ENCODE measurements around the gene CCL26. TPM values are rescaled to one million over a fixed set of nuclear protein-coding genes. Genes with fewer than 3 reads are reported as not detected.

Gene CCL26
- total RNA-seq, 1 experiment from 2014 or later = not detected

DNA sequence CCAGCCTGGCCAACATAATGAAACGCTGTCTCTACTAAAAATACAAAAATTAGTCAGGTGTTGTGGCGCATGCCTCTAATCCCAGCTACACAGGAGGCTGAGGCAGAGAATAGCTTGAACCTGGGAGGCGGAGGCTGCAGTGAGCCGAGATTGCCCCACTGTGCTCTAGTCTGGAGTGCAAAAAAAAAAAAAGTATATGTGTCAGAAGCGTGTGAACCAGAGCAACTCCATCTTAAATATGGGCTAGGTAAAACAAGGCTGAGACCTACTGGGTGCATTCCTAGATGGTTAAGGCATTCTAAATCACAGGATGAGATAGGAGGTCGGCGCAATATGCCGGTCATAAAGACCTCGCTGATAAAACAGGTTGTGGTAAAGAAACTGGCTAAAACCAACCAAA, 35.4 kb upstream of the CCL26 start:
- intact Hi-C loops (cut with micrococcal nuclease; ENCODE audit: unreplicated experiment) = no loop called here
- Histone ChIP-seq H2AFZ (no peak overlapping the region), H3K9me2 (ENCODE audit: insufficient read depth) (no peaks in the 10 kb centered on the region), H4K20me1 (ENCODE audit: insufficient read depth) (no peaks in the 10 kb centered on the region), H3K4me3 (no peak overlapping the region), H3K9me3 (ENCODE audit: insufficient read depth, low read depth) (peaks cover 6% of the 10 kb centered on the region; the same call in 1 of the 2 replicates), H3K4me1 (replicated peaks; ENCODE audit: insufficient read depth) (no peaks in the 10 kb centered on the region), H3F3A (ENCODE audit: insufficient read depth, low read depth) (no peaks in the 10 kb centered on the region), H3K4me2 (no peak overlapping the region), H3K36me3 (ENCODE audit: low read depth) (no peaks in the 10 kb centered on the region), H3K27ac (no peak overlapping the region), H3K79me2 (ENCODE audit: low read depth) (no peaks in the 10 kb centered on the region), H3K27me3 (ENCODE audit: insufficient read depth, low read depth) (no peaks in the 10 kb centered on the region)
- BruUV-seq (replicated peaks) = no TSS peak
- CTCF ChIA-PET = no interaction called here
- POLR2A ChIA-PET (ENCODE audit: unreplicated experiment) = no interaction called here
- TF ChIP-seq, protein P1, sequence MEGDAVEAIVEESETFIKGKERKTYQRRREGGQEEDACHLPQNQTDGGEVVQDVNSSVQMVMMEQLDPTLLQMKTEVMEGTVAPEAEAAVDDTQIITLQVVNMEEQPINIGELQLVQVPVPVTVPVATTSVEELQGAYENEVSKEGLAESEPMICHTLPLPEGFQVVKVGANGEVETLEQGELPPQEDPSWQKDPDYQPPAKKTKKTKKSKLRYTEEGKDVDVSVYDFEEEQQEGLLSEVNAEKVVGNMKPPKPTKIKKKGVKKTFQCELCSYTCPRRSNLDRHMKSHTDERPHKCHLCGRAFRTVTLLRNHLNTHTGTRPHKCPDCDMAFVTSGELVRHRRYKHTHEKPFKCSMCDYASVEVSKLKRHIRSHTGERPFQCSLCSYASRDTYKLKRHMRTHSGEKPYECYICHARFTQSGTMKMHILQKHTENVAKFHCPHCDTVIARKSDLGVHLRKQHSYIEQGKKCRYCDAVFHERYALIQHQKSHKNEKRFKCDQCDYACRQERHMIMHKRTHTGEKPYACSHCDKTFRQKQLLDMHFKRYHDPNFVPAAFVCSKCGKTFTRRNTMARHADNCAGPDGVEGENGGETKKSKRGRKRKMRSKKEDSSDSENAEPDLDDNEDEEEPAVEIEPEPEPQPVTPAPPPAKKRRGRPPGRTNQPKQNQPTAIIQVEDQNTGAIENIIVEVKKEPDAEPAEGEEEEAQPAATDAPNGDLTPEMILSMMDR (conservative IDR thresholded peaks at IDR 0.05) = no peak
- TF ChIP-seq EZH2 (IDR thresholded peaks at IDR 0.05; ENCODE audit: low read depth) = no peak
- DNase-seq = no peak

DNA sequence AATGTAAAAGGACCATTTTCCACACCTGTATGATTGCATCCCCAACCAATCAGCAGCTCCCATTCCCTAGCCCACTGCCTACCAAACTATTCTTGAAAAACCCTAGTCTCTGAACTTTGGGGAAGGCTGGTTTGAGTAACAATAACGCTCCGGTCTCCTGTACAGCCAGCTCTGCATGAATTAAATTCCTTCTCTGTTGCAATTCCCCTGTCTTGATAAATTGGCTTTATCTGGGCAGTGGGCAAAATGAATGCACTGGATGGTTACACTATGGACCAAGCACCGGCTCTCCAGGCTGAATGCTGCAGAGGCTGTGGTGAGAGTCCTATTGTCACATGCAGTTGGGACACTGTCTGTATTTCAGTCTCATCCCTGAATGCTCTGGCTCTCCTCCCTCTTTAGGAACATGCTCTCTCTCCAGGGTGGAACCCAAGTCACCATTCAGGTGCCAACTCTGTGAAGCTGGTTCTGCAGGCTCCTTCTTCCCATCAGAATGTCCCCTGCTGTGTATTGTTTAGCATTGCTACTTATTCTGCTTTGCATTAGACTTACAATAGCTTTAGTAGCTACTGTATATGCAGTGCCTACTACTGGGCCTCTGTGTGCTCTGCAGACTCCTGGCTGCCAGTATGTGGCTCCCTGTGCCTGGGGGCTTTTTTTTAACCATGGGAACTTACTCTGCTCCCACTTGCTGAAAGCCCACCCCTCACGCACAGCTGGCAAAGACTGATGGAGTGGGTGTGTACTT, 34.7 kb upstream of the CCL26 start:
- ChIA-PET POLR2A (ENCODE audit: unreplicated experiment) (no interaction called here), CTCF (no interaction called here)
- Histone ChIP-seq H4K20me1 (ENCODE audit: insufficient read depth) (no peaks in the 10 kb centered on the region), H3K36me3 (ENCODE audit: low read depth) (no peaks in the 10 kb centered on the region), H3K79me2 (ENCODE audit: low read depth) (no peaks in the 10 kb centered on the region), H3K4me1 (replicated peaks; ENCODE audit: insufficient read depth) (no peaks in the 10 kb centered on the region), H3K4me2 (no peak overlapping the region), H3K4me3 (no peak overlapping the region), H3F3A (ENCODE audit: insufficient read depth, low read depth) (no peaks in the 10 kb centered on the region), H3K9me3 (ENCODE audit: insufficient read depth, low read depth) (peaks cover 6% of the 10 kb centered on the region; the same call in 1 of the 2 replicates), H3K27ac (no peak overlapping the region), H3K27me3 (ENCODE audit: insufficient read depth, low read depth) (no peaks in the 10 kb centered on the region), H2AFZ (no peak overlapping the region), H3K9me2 (ENCODE audit: insufficient read depth) (no peaks in the 10 kb centered on the region)
- TF ChIP-seq, protein P1 (conservative IDR thresholded peaks at IDR 0.05) = no peak
- no peak for TF ChIP-seq EZH2 (IDR thresholded peaks at IDR 0.05; ENCODE audit: low read depth)
- DNase-seq = no peak
- no TSS peak for BruUV-seq (replicated peaks)
- intact Hi-C loops (cut with micrococcal nuclease; ENCODE audit: unreplicated experiment) = no loop called here

DNA sequence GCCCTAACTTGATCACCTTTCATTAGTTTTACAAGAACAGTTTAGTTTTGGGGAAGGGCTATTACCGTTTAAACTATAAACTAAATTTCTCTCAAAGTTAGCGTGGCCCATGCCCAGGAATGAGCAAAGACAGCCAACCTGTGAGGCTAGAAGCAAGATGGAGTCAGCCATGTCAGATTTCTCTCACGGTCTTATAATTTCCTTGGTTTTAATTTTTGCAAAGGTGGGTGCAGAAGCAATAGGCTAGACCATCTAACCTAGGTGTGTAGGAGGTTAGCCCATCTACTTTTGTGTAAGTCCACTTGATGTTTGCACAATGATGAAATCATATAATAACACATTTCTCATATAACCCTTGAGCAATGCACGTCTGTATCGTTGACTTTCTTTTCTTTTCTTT, 32.7 kb upstream of the CCL26 start:
- POLR2A ChIA-PET (ENCODE audit: unreplicated experiment) = no interaction called here
- no peaks in the 10 kb centered on the region for H3F3A ChIP-seq (ENCODE audit: insufficient read depth, low read depth)

More for the DNA sequence above, 32.7 kb upstream of the CCL26 start:
- TF ChIP-seq EZH2 (IDR thresholded peaks at IDR 0.05; ENCODE audit: low read depth) = no peak
- TF ChIP-seq, protein P1 (conservative IDR thresholded peaks at IDR 0.05) = no peak
- no peak overlapping the region for H3K4me3 ChIP-seq
- H3K27me3 ChIP-seq (ENCODE audit: insufficient read depth, low read depth) = no peaks in the 10 kb centered on the region
- intact Hi-C loops (cut with micrococcal nuclease; ENCODE audit: unreplicated experiment) = no loop called here
- H3K9me2 ChIP-seq (ENCODE audit: insufficient read depth) = no peaks in the 10 kb centered on the region
- CTCF ChIA-PET = no interaction called here
- no peaks in the 10 kb centered on the region for H3K79me2 ChIP-seq (ENCODE audit: low read depth)
- H3K27ac ChIP-seq = no peak overlapping the region
- H2AFZ ChIP-seq = no peak overlapping the region
- no peaks in the 10 kb centered on the region for H4K20me1 ChIP-seq (ENCODE audit: insufficient read depth)
- H3K9me3 ChIP-seq (ENCODE audit: insufficient read depth, low read depth) = peaks cover 6% of the 10 kb centered on the region; the same call in 1 of the 2 replicates
- no peaks in the 10 kb centered on the region for H3K36me3 ChIP-seq (ENCODE audit: low read depth)
- no TSS peak for BruUV-seq (replicated peaks)
- no peak overlapping the region for H3K4me2 ChIP-seq
- no peak for DNase-seq
- H3K4me1 ChIP-seq (replicated peaks; ENCODE audit: insufficient read depth) = no peaks in the 10 kb centered on the region
